Erythroblast (primary cell): ENCODE data around the gene BICC1.

Experiments used
- GATA1 ChIP-seq: IDR thresholded peaks from 2 replicates; pipeline ENCODE4 v1.6.1; 2011; ENCODE audit warnings: low read depth, mild to moderate bottlenecking, control low read depth, low read length, moderate library complexity
- POLR2A ChIP-seq: IDR thresholded peaks from 2 replicates; pipeline ENCODE4 v1.6.1; 2011; ENCODE audit warnings: mild to moderate bottlenecking, low read length

- no peak for TF ChIP-seq POLR2A
- no peak for TF ChIP-seq GATA1
Observed at GRCh38 chr10:58674251-58674650, 161.6 kb downstream of the BICC1 start.
